ENCODE results near the gene APRT.

Gene APRT

DNA sequence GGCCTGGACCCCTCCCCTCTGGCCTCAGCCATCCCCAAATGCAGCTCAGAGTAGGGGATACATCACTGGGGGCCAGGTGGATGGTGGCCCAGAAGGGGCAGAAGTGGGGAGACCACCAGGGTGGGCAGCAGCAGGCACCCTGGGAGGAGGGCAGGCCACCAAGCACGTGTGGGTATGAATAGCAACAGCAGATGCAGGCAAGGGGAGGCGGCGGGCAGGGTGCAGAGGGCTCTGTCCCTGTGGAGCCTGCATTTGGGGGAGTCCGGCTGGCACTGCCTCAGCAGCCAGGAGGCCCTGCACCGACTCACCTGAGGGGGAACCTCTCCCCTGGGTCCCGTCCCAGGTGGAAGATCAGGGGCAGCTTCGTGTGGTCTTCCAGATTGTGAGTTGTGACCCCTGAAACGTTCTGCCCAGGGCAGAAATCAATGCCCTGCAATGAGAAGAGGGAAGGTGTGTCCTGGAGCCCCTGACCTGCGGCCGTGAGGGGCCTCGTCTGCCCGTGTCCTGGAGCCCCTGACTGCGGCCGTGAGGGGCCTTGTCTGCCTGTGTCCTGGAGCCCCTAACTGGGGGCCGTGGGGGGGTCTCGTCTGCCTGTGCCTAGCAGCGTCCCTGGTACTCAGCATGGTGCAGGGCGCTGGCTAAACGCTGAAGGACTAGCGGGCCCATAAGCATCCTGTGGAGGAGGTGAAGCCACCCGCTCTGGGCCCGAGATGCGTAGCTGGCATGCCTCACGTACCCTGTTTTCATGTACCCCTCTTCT, 10.7 kb upstream of the APRT start:
- no peak for DNase-seq (ENCODE audit: low read depth)

- DNase-seq (ENCODE audit: low read depth) = no peak
Observed at GRCh38 chr16:88821168-88821850, 9.6 kb upstream of the APRT start.

- DNase-seq (ENCODE audit: low read depth) = no peak
Observed at GRCh38 chr16:88820385-88821025, 8.8 kb upstream of the APRT start.

DNA sequence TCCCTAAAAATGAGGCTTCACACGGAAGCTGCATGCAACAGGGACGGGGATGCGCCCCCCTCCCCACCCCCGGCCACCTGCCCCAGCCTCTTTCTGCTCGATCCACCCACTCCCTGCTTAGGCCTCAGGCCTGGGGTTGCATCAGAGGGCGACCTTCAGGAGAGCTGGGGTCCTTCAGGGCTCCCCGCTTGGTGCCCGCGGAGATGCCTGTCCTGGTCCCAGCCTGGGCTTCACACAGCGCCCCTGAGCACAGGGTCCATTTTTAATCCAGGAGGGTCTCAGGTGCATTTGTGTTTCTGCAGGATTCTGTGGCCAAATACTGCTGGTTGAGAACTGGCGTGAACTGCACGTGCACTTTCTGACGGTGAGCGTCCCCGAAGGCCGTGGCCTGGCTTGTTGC, 7.4 kb upstream of the APRT start:
- no peak for DNase-seq (ENCODE audit: low read depth)

DNA sequence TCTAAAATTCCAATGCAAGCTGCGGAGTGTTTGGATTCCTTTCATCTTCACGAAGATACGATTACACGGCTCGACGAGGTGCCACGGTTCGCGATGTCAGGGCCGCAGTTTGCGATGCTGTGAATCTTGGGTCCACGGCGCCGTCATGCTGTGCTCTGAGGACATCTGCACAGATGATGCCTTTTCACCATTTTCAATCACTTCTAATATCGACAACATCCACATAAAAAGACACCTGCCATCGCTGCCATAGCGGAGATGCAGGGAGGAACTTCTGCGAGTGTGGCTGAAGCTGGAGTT, 6.8 kb upstream of the APRT start:
- DNase-seq (ENCODE audit: low read depth) = no peak

DNA sequence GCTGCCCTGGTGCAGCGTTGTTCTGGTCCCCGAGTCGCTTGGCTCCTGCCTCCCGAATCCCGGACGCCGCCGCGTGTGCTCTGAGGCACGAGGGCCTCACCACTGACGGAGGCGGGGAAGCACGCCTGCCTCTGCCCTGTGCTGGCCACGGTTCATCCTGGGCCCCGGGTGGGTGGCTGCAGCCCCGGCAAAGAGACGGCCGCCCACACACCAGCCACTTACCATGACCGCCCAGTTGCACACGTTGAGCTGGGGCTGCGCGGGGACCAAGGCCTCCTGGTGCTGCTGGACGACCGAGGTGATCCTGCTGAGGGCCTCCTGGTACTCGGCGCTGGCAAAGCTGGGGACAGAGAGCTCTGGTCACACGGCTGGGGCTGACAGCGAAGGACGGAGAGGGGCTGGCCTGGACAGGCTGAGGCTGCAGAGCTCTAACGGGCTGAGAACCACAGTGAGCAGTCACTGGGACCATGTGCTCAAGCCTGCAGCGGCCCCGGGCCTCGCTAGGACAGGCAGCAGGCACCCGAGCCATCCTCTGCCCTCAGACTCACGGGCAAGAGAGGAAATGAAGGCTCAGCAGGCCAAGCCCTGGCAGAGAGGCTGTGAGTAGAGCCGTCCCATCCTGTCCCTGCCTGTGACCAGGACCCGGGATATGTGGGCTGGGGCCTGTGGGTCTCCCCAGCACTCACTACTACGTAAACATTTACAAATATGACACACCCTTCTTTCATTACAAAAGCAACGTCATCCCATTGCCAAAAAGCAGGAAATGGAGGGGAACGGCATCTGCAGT, 6.3 kb upstream of the APRT start:
- DNase-seq (ENCODE audit: low read depth) = no peak

- no peak for DNase-seq (ENCODE audit: low read depth)
Observed at GRCh38 chr16:88816736-88817535, 5.2 kb upstream of the APRT start.

DNA sequence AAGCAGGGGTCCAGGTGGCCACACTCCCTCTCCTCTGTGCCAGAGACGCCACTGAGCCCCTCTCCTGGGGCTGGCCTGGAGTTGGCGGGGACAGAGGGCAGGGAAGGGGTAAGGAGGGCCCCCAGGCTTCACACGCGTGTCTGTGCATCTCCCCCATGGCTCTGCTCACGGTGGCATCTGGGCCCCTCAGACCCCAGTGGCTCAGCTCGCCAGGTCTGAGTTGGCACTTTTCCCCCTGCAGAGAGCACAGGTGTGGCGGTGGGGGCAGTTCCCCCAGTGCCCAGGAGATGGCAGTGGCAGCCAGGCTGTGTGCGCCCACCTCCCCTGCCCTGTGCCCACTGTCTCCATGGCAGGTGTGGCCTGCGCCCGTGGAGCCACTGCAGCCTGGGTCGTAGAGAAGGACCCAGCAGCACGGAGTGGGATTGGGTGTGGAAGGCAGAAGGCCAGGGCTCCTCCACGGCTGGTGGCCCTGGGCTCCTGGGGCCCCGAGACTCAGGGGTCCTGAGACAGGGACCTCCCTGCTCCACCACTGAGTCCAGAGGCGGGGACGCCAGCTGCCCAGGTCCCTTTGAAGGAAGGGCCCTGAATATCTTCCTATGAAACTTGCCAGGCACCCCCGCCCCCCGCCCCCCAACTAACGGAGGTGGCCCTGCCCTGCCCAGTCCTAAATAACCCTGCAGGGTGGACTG, 4.3 kb upstream of the APRT start:
- peak; percentile 54 for DNase-seq (ENCODE audit: low read depth)

DNA sequence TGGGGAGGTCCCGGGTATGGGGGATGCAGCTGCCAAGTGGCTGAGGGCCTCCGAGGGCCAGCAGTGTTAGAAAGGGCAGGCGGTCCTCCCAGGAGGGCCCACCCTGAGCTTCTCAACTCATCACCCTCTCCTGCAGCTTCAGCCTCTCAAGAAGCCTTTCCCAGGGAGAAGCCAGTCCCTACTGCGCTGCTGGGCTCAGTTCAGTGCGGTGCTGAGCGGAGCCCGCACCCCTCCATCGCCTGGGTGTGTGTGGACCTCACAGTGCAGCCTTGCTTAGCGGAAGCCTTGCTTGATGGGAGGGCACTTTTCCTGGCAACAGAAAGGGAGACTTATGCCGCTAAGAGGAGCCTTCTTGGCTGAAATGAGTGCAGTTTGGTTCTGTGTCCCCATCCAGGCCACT, 3.5 kb upstream of the APRT start:
- no peak for DNase-seq (ENCODE audit: low read depth)

- no peak for DNase-seq (ENCODE audit: low read depth)
Observed at GRCh38 chr16:88814144-88814502, 2.4 kb upstream of the APRT start.

GRCh38 chr16:88813269-88814143, 1.8 kb upstream of the APRT start:
- no peak for DNase-seq (ENCODE audit: low read depth)

DNA sequence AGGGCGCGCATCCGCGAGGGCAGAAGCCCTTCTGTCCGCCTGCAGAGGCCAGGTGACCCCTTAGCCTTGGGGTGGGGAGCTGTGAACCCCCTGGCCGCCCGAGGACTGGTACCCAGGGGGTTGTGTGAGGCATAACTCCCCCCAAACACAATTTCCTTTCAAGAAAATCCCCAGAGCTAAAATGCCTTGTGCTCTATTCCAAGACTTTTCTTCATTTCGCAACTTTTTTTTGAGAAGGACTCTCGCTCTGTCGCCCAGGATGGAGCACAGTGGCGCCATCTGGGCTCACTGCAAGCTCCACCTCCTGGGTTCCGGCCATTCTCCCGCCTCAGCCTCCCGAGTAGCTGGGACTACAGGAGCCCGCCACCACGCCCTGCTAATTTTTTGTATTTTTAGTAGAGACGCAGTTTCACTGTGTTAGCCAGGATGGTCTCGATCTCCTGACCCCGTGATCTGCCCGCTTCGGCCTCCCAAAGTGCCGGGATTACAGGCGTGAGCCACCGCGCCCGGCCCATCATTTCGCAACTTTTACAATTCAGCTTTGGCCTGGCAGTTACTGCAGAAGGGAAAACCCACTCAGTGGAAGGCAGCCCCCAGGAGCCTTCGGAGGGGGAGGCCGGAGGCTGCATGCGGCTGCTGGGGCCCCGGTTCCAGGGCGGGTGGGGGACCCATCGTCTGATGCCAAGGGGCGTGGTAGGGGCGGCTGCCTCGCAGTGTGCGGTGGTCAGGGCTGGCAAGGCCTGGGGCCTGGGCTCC, 963 bp upstream of the APRT start:
- no peak for DNase-seq (ENCODE audit: low read depth)

GRCh38 chr16:88810912-88811768, 588 bp downstream of the APRT start:
- DNase-seq (ENCODE audit: low read depth) = peak; percentile 62

DNA sequence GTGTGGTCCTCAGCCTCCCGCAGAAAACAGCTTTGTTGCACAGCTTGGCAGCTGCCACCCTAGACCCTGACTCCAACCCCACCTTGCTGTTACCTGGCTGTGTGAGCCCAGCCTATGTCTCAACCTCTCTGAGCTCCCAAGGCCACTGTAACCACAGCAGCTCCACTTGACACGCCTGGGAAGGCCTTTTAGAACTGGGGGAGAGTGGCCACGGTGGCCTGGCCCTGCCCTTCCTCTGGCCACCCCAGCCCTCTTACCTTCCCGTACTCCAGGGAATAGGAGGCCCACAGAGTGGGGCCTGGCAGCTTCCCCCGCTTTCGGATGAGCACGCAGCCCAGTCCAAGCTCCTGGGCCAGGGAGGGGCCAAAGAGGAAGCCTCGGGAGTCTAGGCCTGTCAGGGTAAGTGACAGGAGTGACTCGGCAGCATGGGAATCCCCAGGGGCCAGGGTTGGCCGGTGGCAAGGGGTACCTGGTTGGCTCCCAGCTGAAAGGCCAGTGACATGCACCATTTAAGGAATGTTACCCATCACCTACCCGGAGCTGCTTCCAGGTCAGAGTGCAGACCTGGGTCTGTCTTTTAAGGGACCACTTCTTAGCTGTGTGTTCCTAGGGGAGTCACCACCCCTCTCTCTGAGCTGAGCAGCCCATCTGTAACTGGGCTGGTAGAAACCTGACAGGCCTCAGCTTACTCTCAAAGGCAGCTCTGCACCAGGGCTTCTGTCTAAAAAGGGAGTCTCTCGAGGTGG, 1.4 kb downstream of the APRT start:
- no peak for DNase-seq (ENCODE audit: low read depth)

DNA sequence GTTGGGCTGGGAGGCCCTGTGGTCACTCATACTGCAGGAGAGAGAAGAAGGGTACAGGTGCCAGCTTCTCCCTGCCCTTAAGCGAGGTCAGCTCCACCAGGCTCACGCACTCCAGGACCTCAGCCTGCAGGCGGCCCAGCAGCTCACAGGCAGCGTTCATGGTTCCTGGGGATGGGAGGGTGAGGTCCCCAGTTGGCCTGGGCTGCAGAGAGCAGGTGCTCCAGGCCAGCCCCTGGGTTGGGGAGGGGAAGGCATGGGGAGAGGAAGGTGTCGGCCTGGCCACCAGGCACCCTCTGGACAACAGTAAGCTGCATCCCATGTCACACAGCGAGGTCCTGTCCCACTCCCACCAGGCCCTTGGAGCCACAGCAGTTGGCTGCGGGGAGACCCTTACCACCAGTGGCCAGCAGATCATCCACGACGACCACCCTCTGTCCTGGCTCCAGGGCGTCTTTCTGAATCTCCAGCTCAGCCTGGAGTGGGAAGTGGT, 2.0 kb downstream of the APRT start:
- no peak for DNase-seq (ENCODE audit: low read depth)

GRCh38 chr16:88809068-88809675, 2.6 kb downstream of the APRT start:
- no peak for DNase-seq (ENCODE audit: low read depth)
